Osteoblast (primary cell): ENCODE data around the gene FNDC5. TPM values are rescaled to one million over a fixed set of nuclear protein-coding genes. Genes with fewer than 3 reads are reported as not detected.

Experiments used
- DNase-seq: peaks from one replicate; pipeline ENCODE4 v3.0.0; 2011; ENCODE audit warnings: low spot score, mixed read lengths; ENCODE audit not compliant: insufficient read length; ENCODE audit errors: missing footprints
- H2AFZ ChIP-seq: 2 replicates; pipeline ENCODE4 v1.6.0; 2011; ENCODE audit warnings: mild to moderate bottlenecking, low read length
- H3K27ac ChIP-seq: 2 replicates; pipeline ENCODE4 v1.5.1; 2011; ENCODE audit warnings: mild to moderate bottlenecking, low read depth, low read length, moderate library complexity
- H3K27me3 ChIP-seq: 2 replicates; pipeline ENCODE4 v1.6.0; 2012; ENCODE audit warnings: mild to moderate bottlenecking, control low read depth, inconsistent platforms, low read length, moderate library complexity; ENCODE audit not compliant: insufficient read depth
- H3K36me3 ChIP-seq: 2 replicates; pipeline ENCODE4 v1.5.1; 2011; ENCODE audit warnings: mild to moderate bottlenecking, low read length, control low read depth, moderate library complexity; ENCODE audit not compliant: insufficient read depth
- H3K4me1 ChIP-seq: 2 replicates; pipeline ENCODE4 v1.5.1; 2011; ENCODE audit warnings: mild to moderate bottlenecking, low read length, control low read depth, moderate library complexity; ENCODE audit not compliant: insufficient read depth
- H3K4me2 ChIP-seq: 2 replicates; pipeline ENCODE4 v1.6.0; 2011; ENCODE audit warnings: mild to moderate bottlenecking, low read length; ENCODE audit not compliant: insufficient read depth
- H3K4me3 ChIP-seq: fragments of 200-600 bp; sonication (generic); 3 replicates; pipeline ENCODE4 v1.5.1; 2012; ENCODE audit warnings: mild to moderate bottlenecking, low read length, inconsistent platforms; ENCODE audit not compliant: insufficient read depth
- H3K79me2 ChIP-seq: 2 replicates; pipeline ENCODE4 v1.6.0; 2012; ENCODE audit warnings: mild to moderate bottlenecking, low read length, control low read depth, inconsistent platforms; ENCODE audit not compliant: insufficient read depth
- H3K9me3 ChIP-seq: 2 replicates; pipeline ENCODE4 v1.5.1; 2011; ENCODE audit warnings: low read depth, low read length, control low read depth
- H4K20me1 ChIP-seq: 2 replicates; pipeline ENCODE4 v1.6.0; 2012; ENCODE audit warnings: mild to moderate bottlenecking, low read length, control low read depth; ENCODE audit not compliant: insufficient read depth
- total RNA-seq: library from RNA; depleted of rRNA; stranded (reverse); fragments of >200 nt; gene quantifications from 2 replicates; pipeline ENCODE4 v1.2.3, GENCODE V29; 2012
- TF ChIP-seq, protein P1 (sequence below): IDR thresholded peaks from 2 replicates; pipeline ENCODE4 v1.5.1; 2011; ENCODE audit warnings: mild to moderate bottlenecking, low read depth, low read length, moderate library complexity; ENCODE audit errors: extremely low read depth

FNDC5 gene
- total RNA-seq, 1 donor: 0.36 TPM

DNA sequence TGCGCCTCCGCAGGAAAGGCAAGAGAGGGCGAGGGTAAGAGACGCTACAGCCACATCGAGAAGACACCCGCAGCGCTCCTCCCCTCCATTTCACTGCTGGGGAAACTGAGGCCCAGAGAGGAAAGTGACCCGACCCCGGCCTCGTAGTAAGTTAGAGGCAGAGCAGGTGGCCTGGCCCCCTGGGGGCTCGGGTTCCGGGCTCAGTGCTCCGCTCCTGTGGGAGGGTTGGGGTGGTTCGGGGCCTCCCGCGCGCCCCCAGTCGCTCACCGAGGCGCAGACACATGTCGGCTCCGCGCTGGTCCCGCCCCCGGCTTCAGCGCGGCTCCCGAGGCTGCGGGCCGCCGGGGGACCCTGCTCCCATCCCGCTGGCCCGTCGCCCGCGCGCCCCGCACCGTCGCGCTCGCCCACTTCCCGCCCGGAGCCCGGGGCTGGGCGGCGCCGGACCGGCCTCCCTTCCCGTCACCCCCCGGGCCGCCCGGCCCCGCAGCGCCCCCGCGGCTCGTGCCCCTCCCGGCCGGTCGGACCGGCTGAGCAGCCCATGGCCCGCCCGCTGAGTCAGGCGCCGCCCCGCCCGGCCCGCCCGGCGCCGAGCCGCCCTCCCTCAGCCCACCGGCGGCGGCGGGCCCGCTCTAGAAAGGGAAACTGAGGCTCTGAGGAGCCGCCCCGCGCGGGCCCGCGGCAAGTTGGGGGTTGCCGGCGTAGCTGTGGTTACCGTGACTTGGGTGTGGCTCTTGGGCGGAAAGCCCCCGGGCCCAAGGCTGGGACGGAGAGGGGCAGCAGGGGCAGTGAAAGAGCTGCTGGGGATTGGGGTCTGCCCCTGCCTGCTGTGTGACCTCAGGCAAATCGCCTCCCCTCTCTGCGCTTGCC is 30.5 kb upstream of the FNDC5 start, which contains the start of gene TMEM54:
Gene TMEM54, minus strand, starts transcription at position 434 of the 867 bp plus-strand sequence. Its CDS starts 151 bp downstream, at position 283.
- TF ChIP-seq, protein P1, sequence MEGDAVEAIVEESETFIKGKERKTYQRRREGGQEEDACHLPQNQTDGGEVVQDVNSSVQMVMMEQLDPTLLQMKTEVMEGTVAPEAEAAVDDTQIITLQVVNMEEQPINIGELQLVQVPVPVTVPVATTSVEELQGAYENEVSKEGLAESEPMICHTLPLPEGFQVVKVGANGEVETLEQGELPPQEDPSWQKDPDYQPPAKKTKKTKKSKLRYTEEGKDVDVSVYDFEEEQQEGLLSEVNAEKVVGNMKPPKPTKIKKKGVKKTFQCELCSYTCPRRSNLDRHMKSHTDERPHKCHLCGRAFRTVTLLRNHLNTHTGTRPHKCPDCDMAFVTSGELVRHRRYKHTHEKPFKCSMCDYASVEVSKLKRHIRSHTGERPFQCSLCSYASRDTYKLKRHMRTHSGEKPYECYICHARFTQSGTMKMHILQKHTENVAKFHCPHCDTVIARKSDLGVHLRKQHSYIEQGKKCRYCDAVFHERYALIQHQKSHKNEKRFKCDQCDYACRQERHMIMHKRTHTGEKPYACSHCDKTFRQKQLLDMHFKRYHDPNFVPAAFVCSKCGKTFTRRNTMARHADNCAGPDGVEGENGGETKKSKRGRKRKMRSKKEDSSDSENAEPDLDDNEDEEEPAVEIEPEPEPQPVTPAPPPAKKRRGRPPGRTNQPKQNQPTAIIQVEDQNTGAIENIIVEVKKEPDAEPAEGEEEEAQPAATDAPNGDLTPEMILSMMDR: no peak
- no peak within 1 kb of the TSS for H3K27ac ChIP-seq
- H3K4me3 ChIP-seq: peak within 1 kb of the TSS; percentile 70
- peak; percentile 97 for DNase-seq
- H3K9me3 ChIP-seq: no peaks in the 10 kb centered on the region
- peaks cover 6% of the 10 kb centered on the region for H3K27me3 ChIP-seq
- no peaks in the 10 kb centered on the region for H4K20me1 ChIP-seq
- H3K4me1 ChIP-seq: peaks cover 5% of the 10 kb centered on the region
- H3K36me3 ChIP-seq: no peaks in the 10 kb centered on the region
- no peaks in the 10 kb centered on the region for H3K79me2 ChIP-seq
- H3K4me2 ChIP-seq: peak within 1 kb of the TSS; percentile 88
- H2AFZ ChIP-seq: peak within 1 kb of the TSS; percentile 85

GRCh38 chr1:32900371-32900955 is 29.8 kb upstream of the FNDC5 start:
- peak overlapping the region; percentile 70 for H3K4me3 ChIP-seq
- peaks cover 5% of the 10 kb centered on the region for H3K4me1 ChIP-seq
- H4K20me1 ChIP-seq: no peaks in the 10 kb centered on the region
- H2AFZ ChIP-seq: peak overlapping the region; percentile 41
- peaks cover 6% of the 10 kb centered on the region for H3K27me3 ChIP-seq
- no peak overlapping the region for H3K27ac ChIP-seq
- H3K36me3 ChIP-seq: no peaks in the 10 kb centered on the region
- H3K9me3 ChIP-seq: no peaks in the 10 kb centered on the region
- TF ChIP-seq, protein P1: no peak
- H3K4me2 ChIP-seq: peak overlapping the region; percentile 88
- H3K79me2 ChIP-seq: no peaks in the 10 kb centered on the region
- DNase-seq: peak; percentile 89

- H2AFZ ChIP-seq: no peak overlapping the region
- H3K27me3 ChIP-seq: peaks cover 6% of the 10 kb centered on the region
- no peaks in the 10 kb centered on the region for H3K36me3 ChIP-seq
- H3K79me2 ChIP-seq: no peaks in the 10 kb centered on the region
- no peak overlapping the region for H3K4me3 ChIP-seq
- H4K20me1 ChIP-seq: no peaks in the 10 kb centered on the region
- no peak overlapping the region for H3K27ac ChIP-seq
- no peaks in the 10 kb centered on the region for H3K9me3 ChIP-seq
- peaks cover 5% of the 10 kb centered on the region for H3K4me1 ChIP-seq
- DNase-seq: peak; percentile 66
- TF ChIP-seq, protein P1: no peak
- H3K4me2 ChIP-seq: no peak overlapping the region
These were observed 29.0 kb upstream of the FNDC5 start for GRCh38 chr1:32899586-32900296.
